Measurements from ENCODE around the gene MLLT11. TPM values are rescaled to one million over a fixed set of nuclear protein-coding genes. Genes with fewer than 3 reads are reported as not detected.
A peak's percentile ranks its signal among the peaks of the same experiment; 100 is the strongest.

MLLT11 gene
- total and polyA plus RNA-seq, 4 donors: 0.17 to 0.64 (median 0.27) TPM

DNA sequence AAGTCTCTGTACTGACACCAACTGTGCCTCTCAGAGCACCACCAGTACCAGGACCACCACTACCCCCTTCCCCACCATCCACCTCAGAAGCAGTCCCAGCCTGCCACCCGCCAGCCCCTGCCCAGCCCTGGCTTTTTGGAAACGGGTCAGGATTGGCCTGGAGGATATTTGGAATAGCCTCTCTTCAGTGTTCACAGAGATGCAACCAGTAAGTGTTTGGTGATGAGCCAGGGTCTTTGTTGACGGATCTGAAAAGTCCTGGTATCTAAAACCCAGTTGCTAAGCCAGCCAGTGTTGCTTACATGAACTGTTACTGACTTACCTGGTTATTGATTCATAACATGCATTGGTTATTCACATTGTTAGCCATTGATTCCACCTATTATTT is 11.6 kb upstream of the MLLT11 start:
- Histone ChIP-seq H3K27ac (ENCODE audit: low read depth in 1 of 2, low read length in 2 of 2) (peak overlapping the region in 1 of 2 donors; percentile 71), H3K36me3 (ENCODE audit: control insufficient read depth in 4 of 4, insufficient read depth in 3 of 4, low read depth in 1 of 4, low read length in 3 of 4) (peaks cover 2 to 23% (median 19%) of the 10 kb centered on the region in 4 donors), H3K4me1 (ENCODE audit: control insufficient read depth in 4 of 4, insufficient read depth in 4 of 4, low read length in 3 of 4) (peaks cover 0 to 16% (median 12%) of the 10 kb centered on the region in 4 donors), H3K9me3 (ENCODE audit: control insufficient read depth in 4 of 4, low read length in 3 of 4) (no peaks in the 10 kb centered on the region), H3K9ac (ENCODE audit: low read depth in 1 of 2, low read length in 2 of 2) (peak overlapping the region in 1 of 2 donors; percentile 63), H3K4me3 (ENCODE audit: low read depth in 1 of 3, low read length in 3 of 3) (peak overlapping the region; percentile 70 to 83 (median 81)), H3K27me3 (ENCODE audit: control insufficient read depth in 4 of 4, insufficient read depth in 4 of 4, low read length in 3 of 4) (no peaks in the 10 kb centered on the region)
- WGBS: 12% methylated on average over 3 of the region's 3 CpGs
- DNase-seq (ENCODE audit: low spot score): no peak
- TF ChIP-seq NR2F2 (IDR thresholded peaks at IDR 0.05) (no peak), FOXA2 (IDR thresholded peaks at IDR 0.05) (no peak), SP1 (IDR thresholded peaks at IDR 0.05) (no peak), FOXA1 (IDR thresholded peaks at IDR 0.05) (no peak), RXRA (IDR thresholded peaks at IDR 0.05) (no peak), RAD21 (IDR thresholded peaks at IDR 0.05) (no peak), ATF3 (IDR thresholded peaks at IDR 0.05) (no peak), JUND (IDR thresholded peaks at IDR 0.05) (no peak), EGR1 (IDR thresholded peaks at IDR 0.05; ENCODE audit: low read depth in 2 of 2) (no peak), HNF4A (conservative IDR thresholded peaks at IDR 0.05) (no peak), HNF4G (IDR thresholded peaks at IDR 0.05) (no peak), TAF1 (conservative IDR thresholded peaks at IDR 0.05) (no peak), CTCF (IDR thresholded peaks at IDR 0.05; ENCODE audit: low read depth, low read length, missing input control) (no peak), REST (IDR thresholded peaks at IDR 0.05) (no peak), YY1 (IDR thresholded peaks at IDR 0.05) (no peak)

GRCh38 chr1:151049458-151049857 is 10.7 kb upstream of the MLLT11 start:
- Histone ChIP-seq H3K9me3 (ENCODE audit: control insufficient read depth in 4 of 4, low read length in 3 of 4) (no peaks in the 10 kb centered on the region), H3K4me1 (ENCODE audit: control insufficient read depth in 4 of 4, insufficient read depth in 4 of 4, low read length in 3 of 4) (peaks cover 0 to 16% (median 12%) of the 10 kb centered on the region in 4 donors), H3K27me3 (ENCODE audit: control insufficient read depth in 4 of 4, insufficient read depth in 4 of 4, low read length in 3 of 4) (no peaks in the 10 kb centered on the region), H3K36me3 (ENCODE audit: control insufficient read depth in 4 of 4, insufficient read depth in 3 of 4, low read depth in 1 of 4, low read length in 3 of 4) (peaks cover 2 to 31% (median 27%) of the 10 kb centered on the region in 4 donors), H3K27ac (ENCODE audit: low read depth in 1 of 2, low read length in 2 of 2) (no peak overlapping the region), H3K4me3 (ENCODE audit: low read depth in 1 of 3, low read length in 3 of 3) (no peak overlapping the region), H3K9ac (ENCODE audit: low read depth in 1 of 2, low read length in 2 of 2) (no peak overlapping the region)
- no peak for DNase-seq (ENCODE audit: low spot score)
- 97% methylated on average over 5 of the region's 5 CpGs for WGBS
- TF ChIP-seq YY1 (IDR thresholded peaks at IDR 0.05) (no peak), HNF4A (conservative IDR thresholded peaks at IDR 0.05) (no peak), FOXA2 (IDR thresholded peaks at IDR 0.05) (no peak), ATF3 (IDR thresholded peaks at IDR 0.05) (no peak), HNF4G (IDR thresholded peaks at IDR 0.05) (no peak), RAD21 (IDR thresholded peaks at IDR 0.05) (no peak), ZBTB33 (IDR thresholded peaks at IDR 0.05) (no peak), RXRA (IDR thresholded peaks at IDR 0.05) (no peak), CTCF (IDR thresholded peaks at IDR 0.05; ENCODE audit: low read depth, low read length, missing input control) (no peak), FOXA1 (IDR thresholded peaks at IDR 0.05) (no peak), REST (IDR thresholded peaks at IDR 0.05) (no peak), NR2F2 (IDR thresholded peaks at IDR 0.05) (no peak), JUND (IDR thresholded peaks at IDR 0.05) (no peak), SP1 (IDR thresholded peaks at IDR 0.05) (no peak)
- TF ChIP-seq, protein P1, sequence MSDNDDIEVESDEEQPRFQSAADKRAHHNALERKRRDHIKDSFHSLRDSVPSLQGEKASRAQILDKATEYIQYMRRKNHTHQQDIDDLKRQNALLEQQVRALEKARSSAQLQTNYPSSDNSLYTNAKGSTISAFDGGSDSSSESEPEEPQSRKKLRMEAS (IDR thresholded peaks at IDR 0.05): no peak
